Measurements from ENCODE around the gene MATN3.

The MATN3 gene

GRCh38 chr2:20034821-20035220 is 22.4 kb upstream of the MATN3 start:
- Histone ChIP-seq H3K9ac (ENCODE audit: low read length) (no peak overlapping the region), H3K27ac (ENCODE audit: low read length) (no peak overlapping the region), H3K36me3 (ENCODE audit: control insufficient read depth, low read depth, low read length) (peaks cover 77% of the 10 kb centered on the region), H3K4me3 (ENCODE audit: low read length) (no peak overlapping the region), H3K4me1 (ENCODE audit: control insufficient read depth, low read depth, low read length) (no peaks in the 10 kb centered on the region), H3K27me3 (ENCODE audit: control insufficient read depth, insufficient read depth, low read length) (no peaks in the 10 kb centered on the region), H3K9me3 (ENCODE audit: control insufficient read depth, low read depth, low read length) (no peaks in the 10 kb centered on the region)

GRCh38 chr2:20034218-20034617 is 21.8 kb upstream of the MATN3 start:
- Histone ChIP-seq H3K4me3 (ENCODE audit: low read length) (no peak overlapping the region), H3K36me3 (ENCODE audit: control insufficient read depth, low read depth, low read length) (peaks cover 75% of the 10 kb centered on the region), H3K27ac (ENCODE audit: low read length) (no peak overlapping the region), H3K9ac (ENCODE audit: low read length) (no peak overlapping the region), H3K4me1 (ENCODE audit: control insufficient read depth, low read depth, low read length) (no peaks in the 10 kb centered on the region), H3K27me3 (ENCODE audit: control insufficient read depth, insufficient read depth, low read length) (no peaks in the 10 kb centered on the region), H3K9me3 (ENCODE audit: control insufficient read depth, low read depth, low read length) (no peaks in the 10 kb centered on the region)

- Histone ChIP-seq H3K9ac (ENCODE audit: low read length) (no peak overlapping the region), H3K9me3 (ENCODE audit: control insufficient read depth, low read depth, low read length) (no peaks in the 10 kb centered on the region), H3K4me3 (ENCODE audit: low read length) (no peak overlapping the region), H3K27ac (ENCODE audit: low read length) (no peak overlapping the region), H3K4me1 (ENCODE audit: control insufficient read depth, low read depth, low read length) (no peaks in the 10 kb centered on the region), H3K27me3 (ENCODE audit: control insufficient read depth, insufficient read depth, low read length) (no peaks in the 10 kb centered on the region), H3K36me3 (ENCODE audit: control insufficient read depth, low read depth, low read length) (peaks cover 67% of the 10 kb centered on the region)
These were observed 20.9 kb upstream of the MATN3 start for GRCh38 chr2:20033322-20033721.

DNA sequence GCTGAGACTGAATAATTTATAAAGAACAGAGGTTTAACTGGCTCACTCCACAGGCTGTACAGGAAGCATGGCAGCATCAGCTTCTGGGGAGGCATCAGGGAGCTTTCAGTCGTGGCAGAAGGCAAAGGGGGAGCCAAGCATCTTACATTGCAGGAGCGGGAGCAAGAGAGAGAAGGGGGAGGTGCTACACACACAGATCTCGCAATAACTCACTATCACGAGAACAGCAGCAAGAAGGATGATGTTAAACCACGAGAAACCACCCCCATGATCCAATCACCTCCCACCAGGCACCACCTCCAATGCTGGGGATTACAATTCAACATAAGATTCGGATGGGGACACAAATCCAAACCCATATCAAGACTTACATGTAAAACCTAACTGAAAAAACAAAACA is 17.8 kb upstream of the MATN3 start:
- Histone ChIP-seq H3K9ac (ENCODE audit: low read length) (no peak overlapping the region), H3K4me3 (ENCODE audit: low read length) (no peak overlapping the region), H3K27ac (ENCODE audit: low read length) (no peak overlapping the region), H3K36me3 (ENCODE audit: control insufficient read depth, low read depth, low read length) (peaks cover 40% of the 10 kb centered on the region), H3K9me3 (ENCODE audit: control insufficient read depth, low read depth, low read length) (no peaks in the 10 kb centered on the region), H3K4me1 (ENCODE audit: control insufficient read depth, low read depth, low read length) (no peaks in the 10 kb centered on the region), H3K27me3 (ENCODE audit: control insufficient read depth, insufficient read depth, low read length) (no peaks in the 10 kb centered on the region)

DNA sequence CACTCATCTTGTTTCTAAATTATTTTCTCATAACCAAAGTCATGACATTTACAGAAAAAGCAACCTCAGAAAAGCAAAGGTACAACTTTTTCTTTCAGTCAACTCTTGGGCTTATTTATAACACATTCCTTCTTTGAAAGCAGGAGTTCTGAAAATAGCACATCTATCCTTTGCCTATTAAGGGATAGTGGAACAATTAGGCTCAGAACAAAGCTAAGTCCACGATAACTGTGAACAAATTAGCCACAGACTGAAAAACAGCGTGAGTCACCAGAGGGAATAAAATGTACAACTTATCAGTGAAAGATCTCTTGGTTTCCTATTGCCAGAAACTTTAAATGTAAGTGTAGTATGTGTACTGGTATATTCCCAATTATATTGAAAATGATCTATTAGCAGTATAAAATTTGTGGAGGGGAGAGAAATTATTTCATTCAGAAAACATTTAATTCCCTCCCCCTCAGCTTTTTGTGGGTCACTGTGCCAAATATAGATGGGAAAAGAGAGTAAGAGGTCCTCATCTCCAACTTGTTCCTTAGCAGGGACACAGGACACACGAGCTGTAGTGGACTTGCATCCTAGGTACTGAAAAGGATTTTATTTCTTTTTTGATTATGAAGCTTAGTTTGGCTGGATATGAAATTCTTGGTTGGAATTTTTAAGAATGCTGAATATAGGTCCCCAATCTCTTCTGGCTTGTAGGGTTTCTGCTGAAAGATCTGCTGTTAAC is 15.4 kb upstream of the MATN3 start:
- peaks cover 17% of the 10 kb centered on the region for H3K36me3 ChIP-seq (ENCODE audit: control insufficient read depth, low read depth, low read length)
- no peaks in the 10 kb centered on the region for H3K27me3 ChIP-seq (ENCODE audit: control insufficient read depth, insufficient read depth, low read length)
- H3K4me1 ChIP-seq (ENCODE audit: control insufficient read depth, low read depth, low read length), result no peaks in the 10 kb centered on the region
- no peaks in the 10 kb centered on the region for H3K9me3 ChIP-seq (ENCODE audit: control insufficient read depth, low read depth, low read length)
- H3K27ac ChIP-seq (ENCODE audit: low read length), result no peak overlapping the region
- no peak overlapping the region for H3K4me3 ChIP-seq (ENCODE audit: low read length)
- H3K9ac ChIP-seq (ENCODE audit: low read length), result no peak overlapping the region

DNA sequence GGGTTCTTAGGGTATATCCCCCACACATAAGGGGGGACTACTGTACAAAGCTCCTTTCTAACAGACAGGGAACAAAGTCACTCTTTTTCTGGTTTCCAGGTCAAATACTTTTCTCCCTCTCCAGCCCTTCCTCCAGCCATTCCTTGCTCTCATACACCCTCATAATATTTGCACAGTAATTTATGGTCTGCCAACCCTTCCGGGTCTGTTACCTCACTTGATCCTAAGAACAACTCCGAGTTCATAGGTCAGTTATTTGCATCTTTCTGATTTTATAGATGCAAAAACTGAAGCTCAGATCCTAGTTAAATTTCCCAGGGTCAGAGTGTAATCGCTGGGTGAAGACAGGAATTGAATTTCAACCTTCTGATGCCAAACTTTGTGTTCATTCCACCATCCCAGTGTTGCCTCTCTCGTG is 14.8 kb upstream of the MATN3 start:
- Histone ChIP-seq H3K9me3 (ENCODE audit: control insufficient read depth, low read depth, low read length) (no peaks in the 10 kb centered on the region), H3K4me3 (ENCODE audit: low read length) (no peak overlapping the region), H3K27ac (ENCODE audit: low read length) (no peak overlapping the region), H3K4me1 (ENCODE audit: control insufficient read depth, low read depth, low read length) (no peaks in the 10 kb centered on the region), H3K36me3 (ENCODE audit: control insufficient read depth, low read depth, low read length) (peaks cover 11% of the 10 kb centered on the region), H3K9ac (ENCODE audit: low read length) (no peak overlapping the region), H3K27me3 (ENCODE audit: control insufficient read depth, insufficient read depth, low read length) (no peaks in the 10 kb centered on the region)

- Histone ChIP-seq H3K27me3 (ENCODE audit: control insufficient read depth, insufficient read depth, low read length) (no peaks in the 10 kb centered on the region), H3K4me1 (ENCODE audit: control insufficient read depth, low read depth, low read length) (no peaks in the 10 kb centered on the region), H3K9ac (ENCODE audit: low read length) (no peak overlapping the region), H3K9me3 (ENCODE audit: control insufficient read depth, low read depth, low read length) (peaks cover 7% of the 10 kb centered on the region), H3K36me3 (ENCODE audit: control insufficient read depth, low read depth, low read length) (no peaks in the 10 kb centered on the region), H3K27ac (ENCODE audit: low read length) (no peak overlapping the region), H3K4me3 (ENCODE audit: low read length) (no peak overlapping the region)
These were observed 12.8 kb upstream of the MATN3 start for GRCh38 chr2:20025065-20025786.

DNA sequence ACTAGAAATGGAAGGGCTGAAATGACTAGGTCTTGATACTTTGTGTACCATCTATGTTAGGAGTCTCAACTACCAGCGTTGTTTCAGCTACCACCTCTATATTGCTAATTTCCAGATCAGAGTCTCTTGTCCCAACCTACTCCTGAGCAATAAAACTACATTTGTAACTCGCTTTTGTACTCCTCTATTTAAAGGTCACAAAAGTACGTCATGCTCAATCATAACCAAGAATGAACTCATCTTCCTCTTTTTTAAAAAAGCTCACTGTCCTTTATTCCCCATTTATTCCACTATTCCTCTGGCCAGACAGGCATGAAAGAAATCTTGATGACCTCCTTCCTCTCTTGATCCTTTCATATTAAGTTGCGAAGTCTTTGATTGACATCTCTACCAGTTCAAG is 11.2 kb upstream of the MATN3 start:
- H3K9me3 ChIP-seq (ENCODE audit: control insufficient read depth, low read depth, low read length), result peaks cover 7% of the 10 kb centered on the region
- H3K36me3 ChIP-seq (ENCODE audit: control insufficient read depth, low read depth, low read length), result no peaks in the 10 kb centered on the region
- H3K27ac ChIP-seq (ENCODE audit: low read length), result no peak overlapping the region
- H3K4me3 ChIP-seq (ENCODE audit: low read length), result no peak overlapping the region
- no peaks in the 10 kb centered on the region for H3K4me1 ChIP-seq (ENCODE audit: control insufficient read depth, low read depth, low read length)
- no peaks in the 10 kb centered on the region for H3K27me3 ChIP-seq (ENCODE audit: control insufficient read depth, insufficient read depth, low read length)
- no peak overlapping the region for H3K9ac ChIP-seq (ENCODE audit: low read length)

GRCh38 chr2:20021405-20022009 is 9.0 kb upstream of the MATN3 start:
- no peak overlapping the region for H3K9ac ChIP-seq (ENCODE audit: low read length)
- H3K27me3 ChIP-seq (ENCODE audit: control insufficient read depth, insufficient read depth, low read length), result no peaks in the 10 kb centered on the region
- H3K4me3 ChIP-seq (ENCODE audit: low read length), result no peak overlapping the region
- peaks cover 7% of the 10 kb centered on the region for H3K9me3 ChIP-seq (ENCODE audit: control insufficient read depth, low read depth, low read length)
- no peaks in the 10 kb centered on the region for H3K36me3 ChIP-seq (ENCODE audit: control insufficient read depth, low read depth, low read length)
- H3K27ac ChIP-seq (ENCODE audit: low read length), result no peak overlapping the region
- H3K4me1 ChIP-seq (ENCODE audit: control insufficient read depth, low read depth, low read length), result no peaks in the 10 kb centered on the region

DNA sequence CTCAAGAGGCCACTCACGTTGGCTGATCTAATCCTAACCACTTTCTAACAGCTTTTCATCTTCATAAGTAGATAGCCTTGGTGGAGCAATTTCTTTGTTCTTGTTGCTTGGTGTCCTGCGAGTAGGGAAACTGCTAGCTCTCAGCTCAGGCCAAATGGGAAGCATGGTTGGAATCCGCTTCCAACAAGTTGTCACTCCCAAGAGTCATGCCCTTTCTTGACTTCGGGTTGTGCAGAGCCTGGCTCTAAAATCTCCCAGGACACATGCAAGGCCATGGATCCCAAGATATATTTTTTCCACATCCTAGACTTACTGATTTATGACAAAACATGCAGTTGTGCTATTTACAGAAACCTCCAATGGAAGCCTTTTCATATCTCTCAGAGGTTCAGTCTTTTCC is 7.3 kb upstream of the MATN3 start:
- Histone ChIP-seq H3K9me3 (ENCODE audit: control insufficient read depth, low read depth, low read length) (peaks cover 7% of the 10 kb centered on the region), H3K4me1 (ENCODE audit: control insufficient read depth, low read depth, low read length) (no peaks in the 10 kb centered on the region), H3K36me3 (ENCODE audit: control insufficient read depth, low read depth, low read length) (no peaks in the 10 kb centered on the region), H3K9ac (ENCODE audit: low read length) (no peak overlapping the region), H3K27me3 (ENCODE audit: control insufficient read depth, insufficient read depth, low read length) (no peaks in the 10 kb centered on the region), H3K4me3 (ENCODE audit: low read length) (no peak overlapping the region), H3K27ac (ENCODE audit: low read length) (no peak overlapping the region)

DNA sequence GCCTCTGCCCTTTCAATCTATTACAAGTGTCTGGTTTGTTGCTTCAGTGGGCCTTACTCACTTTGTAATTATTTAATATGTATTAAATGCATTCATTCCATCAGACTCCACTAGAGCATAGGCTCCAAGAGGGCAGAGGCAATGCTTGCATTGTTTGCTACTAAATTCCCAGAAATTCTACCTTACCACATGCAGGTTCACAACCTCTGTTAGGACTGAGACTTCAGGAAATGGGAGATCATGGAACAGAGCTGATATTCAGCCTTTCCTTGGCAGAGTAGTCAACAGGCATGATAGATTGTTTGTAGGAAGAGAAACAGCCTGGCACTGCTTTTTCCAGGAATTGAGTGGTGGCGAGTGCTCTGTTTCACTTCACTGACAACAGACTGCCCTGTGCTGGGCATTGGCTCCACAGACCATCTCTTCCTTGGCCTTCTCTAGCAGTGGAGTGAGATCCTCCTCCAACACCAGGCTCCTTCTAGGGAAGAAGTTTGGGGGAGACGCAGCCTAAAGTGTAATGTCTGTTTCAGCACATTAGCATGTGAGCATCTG is 6.2 kb upstream of the MATN3 start:
- Histone ChIP-seq H3K4me1 (ENCODE audit: control insufficient read depth, low read depth, low read length) (peaks cover 2% of the 10 kb centered on the region), H3K4me3 (ENCODE audit: low read length) (no peak overlapping the region)

More for the DNA sequence above, 6.2 kb upstream of the MATN3 start:
- Histone ChIP-seq H3K9me3 (ENCODE audit: control insufficient read depth, low read depth, low read length) (peaks cover 7% of the 10 kb centered on the region), H3K27me3 (ENCODE audit: control insufficient read depth, insufficient read depth, low read length) (peaks cover 7% of the 10 kb centered on the region), H3K36me3 (ENCODE audit: control insufficient read depth, low read depth, low read length) (no peaks in the 10 kb centered on the region), H3K27ac (ENCODE audit: low read length) (no peak overlapping the region), H3K9ac (ENCODE audit: low read length) (no peak overlapping the region)
